IMR-90 (cell line): ENCODE results near the gene SFSWAP. TPM values are rescaled to one million over a fixed set of nuclear protein-coding genes. Genes with fewer than 3 reads are reported as not detected.

Experiments
- ATAC-seq: fragments of 200-7000 bp; cut with Tn5 transposase; 2 replicates; pipeline ENCODE4 v1.9.1; 2020; ENCODE audit warnings: low read depth, mild to moderate bottlenecking, moderate library complexity
- BruUV-seq: library from RNA; stranded (reverse); fragments of 400-500 nt; replicated peaks from 2 replicates; lab custom pipeline; 2021; lab: Mats Ljungman, UMichigan
- CTCF ChIA-PET: fragments of 300-600 bp; formaldehyde crosslinking; extraction: SDS; loops from one replicate; lab custom pipeline; 2021; ENCODE audit warnings: antibody characterized with exemption; lab: Yijun Ruan, JAX
- POLR2A ChIA-PET: fragments of 300-600 bp; sonication (Branson Sonifier 250); formaldehyde crosslinking; loops from one replicate; lab custom pipeline; 2022; ENCODE audit warnings: antibody characterized with exemption; ENCODE audit not compliant: unreplicated experiment; lab: Charles Lee
- DNase-seq: peaks from one replicate; pipeline ENCODE4 v3.0.0; 2013
- H2AFZ ChIP-seq: replicated peaks from 2 replicates; pipeline ENCODE3; 2013; ENCODE audit warnings: low read length, mild to moderate bottlenecking; ENCODE audit not compliant: poor library complexity
- H2AK5ac ChIP-seq: 2 replicates; pipeline ENCODE4 v1.6.1; 2013; ENCODE audit warnings: low read depth, low read length, inconsistent platforms
- H2AK9ac ChIP-seq: replicated peaks from 2 replicates; pipeline ENCODE3; 2013; ENCODE audit warnings: mild to moderate bottlenecking, low read depth, low read length, moderate library complexity; ENCODE audit not compliant: poor library complexity
- H2BK120ac ChIP-seq: 2 replicates; pipeline ENCODE4 v1.6.1; 2013; ENCODE audit warnings: low read depth, low read length, inconsistent platforms
- H2BK15ac ChIP-seq: 3 replicates; pipeline ENCODE4 v1.6.1; 2013; ENCODE audit warnings: low read depth, low read length, inconsistent platforms
- H2BK20ac ChIP-seq: 2 replicates; pipeline ENCODE4 v1.6.1; 2013; ENCODE audit warnings: low read depth, mild to moderate bottlenecking, inconsistent platforms, low read length, moderate library complexity
- H2BK5ac ChIP-seq: 2 replicates; pipeline ENCODE4 v1.6.1; 2013; ENCODE audit warnings: mild to moderate bottlenecking, low read depth, low read length, inconsistent platforms; ENCODE audit not compliant: poor library complexity, severe bottlenecking
- H3K14ac ChIP-seq: replicated peaks from 2 replicates; pipeline ENCODE4 v1.6.1; 2013; ENCODE audit warnings: low read depth, low read length, inconsistent platforms
- H3K18ac ChIP-seq: 2 replicates; pipeline ENCODE4 v1.6.1; 2013; ENCODE audit warnings: low read depth, low read length, control low read depth
- H3K23ac ChIP-seq: 2 replicates; pipeline ENCODE4 v1.6.1; 2013; ENCODE audit warnings: low read depth, low read length, inconsistent platforms
- H3K27ac ChIP-seq: 2 replicates; pipeline ENCODE4 v1.5.1; 2013; ENCODE audit warnings: mild to moderate bottlenecking, control low read depth, low read length; ENCODE audit not compliant: insufficient read depth
- H3K27me3 ChIP-seq: 2 replicates; pipeline ENCODE4 v1.6.1; 2013; ENCODE audit warnings: low read length; ENCODE audit not compliant: control insufficient read depth, insufficient read depth
- H3K36me3 ChIP-seq: 2 replicates; pipeline ENCODE4 v1.6.1; 2013; ENCODE audit warnings: low read length, mixed read lengths; ENCODE audit not compliant: control insufficient read depth, insufficient read depth
- H3K4ac ChIP-seq: 2 replicates; pipeline ENCODE4 v1.6.1; 2013; ENCODE audit warnings: low read depth, low read length, inconsistent platforms
- H3K4me1 ChIP-seq: 2 replicates; pipeline ENCODE4 v1.6.1; 2013; ENCODE audit warnings: low read length, mixed read lengths; ENCODE audit not compliant: control insufficient read depth, insufficient read depth
- H3K4me2 ChIP-seq: 2 replicates; pipeline ENCODE4 v1.6.1; 2013; ENCODE audit warnings: low read depth, mild to moderate bottlenecking, control low read depth, low read length, moderate library complexity
- H3K4me3 ChIP-seq: 2 replicates; pipeline ENCODE4 v1.5.1; 2013; ENCODE audit warnings: low read depth, mild to moderate bottlenecking, control low read depth, low read length, moderate library complexity; ENCODE audit not compliant: insufficient read depth
- H3K56ac ChIP-seq: 2 replicates; pipeline ENCODE4 v1.6.1; 2013; ENCODE audit warnings: low read length, inconsistent platforms; ENCODE audit not compliant: insufficient read depth; ENCODE audit errors: extremely low read depth
- H3K79me1 ChIP-seq, 2 experiments: 2 replicates each; pipeline ENCODE4 v1.6.1; 2013; ENCODE audit warnings: low read length in 2 of 2, inconsistent platforms in 1 of 2, low read depth in 1 of 2
- H3K9ac ChIP-seq: 2 replicates; pipeline ENCODE4 v1.6.1; 2013; ENCODE audit warnings: low read depth, low read length, control low read depth
- H3K9me1 ChIP-seq: 2 replicates; pipeline ENCODE4 v1.6.1; 2013; ENCODE audit warnings: low read length, inconsistent platforms; ENCODE audit not compliant: insufficient read depth
- H3K9me3 ChIP-seq: 2 replicates; pipeline ENCODE4 v1.6.1; 2013; ENCODE audit warnings: low read length; ENCODE audit not compliant: control insufficient read depth, insufficient read depth
- H4K20me1 ChIP-seq: 2 replicates; pipeline ENCODE4 v1.6.1; 2013; ENCODE audit warnings: low read length, inconsistent platforms; ENCODE audit not compliant: insufficient read depth
- H4K5ac ChIP-seq: 2 replicates; pipeline ENCODE4 v1.6.1; 2013; ENCODE audit warnings: mild to moderate bottlenecking, low read depth, low read length, control low read depth
- H4K8ac ChIP-seq, 2 experiments: 2 replicates each; pipeline ENCODE4 v1.6.1; 2013; ENCODE audit warnings: low read depth in 2 of 2, low read length in 2 of 2, control low read depth in 1 of 2, inconsistent platforms in 1 of 2
- H4K91ac ChIP-seq: 2 replicates; pipeline ENCODE4 v1.6.1; 2013; ENCODE audit warnings: low read depth, low read length, inconsistent platforms; ENCODE audit not compliant: insufficient read depth
- BHLHE40 ChIP-seq: fragments of 150-350 bp; IDR thresholded peaks from 2 replicates; pipeline ENCODE4 v1.6.1; 2016; ENCODE audit warnings: mild to moderate bottlenecking, low read depth, low read length
- CEBPB ChIP-seq: IDR thresholded peaks from 2 replicates; pipeline ENCODE4 v1.6.1; 2012; ENCODE audit warnings: low read depth, low read length, improper control_type of control experiment
- MAFK ChIP-seq: IDR thresholded peaks from 2 replicates; pipeline ENCODE4 v1.6.1; 2012; ENCODE audit warnings: low read depth, low read length, improper control_type of control experiment
- MXI1 ChIP-seq: IDR thresholded peaks from 2 replicates; pipeline ENCODE4 v1.6.1; 2012; ENCODE audit warnings: low read depth, mild to moderate bottlenecking, low read length, moderate library complexity, borderline replicate concordance
- NFE2L2 ChIP-seq: fragments of 150-350 bp; IDR thresholded peaks from 2 replicates; pipeline ENCODE4 v1.6.1; 2016; ENCODE audit warnings: low read depth, mild to moderate bottlenecking, low read length
- RAD21 ChIP-seq: IDR thresholded peaks from 2 replicates; pipeline ENCODE4 v1.6.1; 2012; ENCODE audit warnings: low read length, improper control_type of control experiment
- RCOR1 ChIP-seq: IDR thresholded peaks from 2 replicates; pipeline ENCODE4 v1.6.1; 2012; ENCODE audit warnings: mild to moderate bottlenecking, low read length, improper control_type of control experiment; ENCODE audit not compliant: insufficient replicate concordance
- RFX5 ChIP-seq: IDR thresholded peaks from 2 replicates; pipeline ENCODE4 v1.8.0; 2012; ENCODE audit warnings: low read depth, mild to moderate bottlenecking, low read length, moderate library complexity
- WGBS, 2 experiments: methylation state at CpG; one replicate each; pipeline versions ENCODE4 v1.1.5 to v1.1.7; 2013; ENCODE audit warnings: missing lambda C conversion rate in 2 of 2; ENCODE audit not compliant: insufficient read length in 1 of 2; ENCODE audit errors: extremely low coverage in 2 of 2; 5-methylcytosine and 5-hydroxymethylcytosine counted together
- dilution Hi-C: fragments of 300-500 bp; cut with HindIII; formaldehyde crosslinking; loops from one replicate; pipeline ENCODE4 v1.14.3; 2018; ENCODE audit warnings: low sequenced_read_pairs; ENCODE audit not compliant: unreplicated experiment
- in situ Hi-C: fragments of 300-500 bp; cut with MboI; formaldehyde crosslinking; loops from 3 replicates; pipeline ENCODE4 v1.14.3; 2019; ENCODE audit warnings: low sequenced_read_pairs, inconsistent platforms, mixed read lengths
- intact Hi-C: fragments of 100-400 bp; cut with micrococcal nuclease; formaldehyde crosslinking; loops from 2 replicates; pipeline ENCODE4 v1.10.0; 2022
- polyA plus RNA-seq, 3 experiments: library from polyadenylated mRNA; depleted of rRNA; stranded (reverse); fragments of >200 nt; gene quantifications; 2 replicates each; pipeline ENCODE4 v1.2.3, GENCODE V29; 2012; ENCODE audit warnings: low replicate concordance in 1 of 3
- total RNA-seq: library from RNA; depleted of rRNA; stranded (reverse); fragments of >200 nt; gene quantifications from 2 replicates; pipeline ENCODE4 v1.2.3, GENCODE V29; 2012
- TF ChIP-seq, protein P1 (sequence below): conservative IDR thresholded peaks from 2 replicates; pipeline ENCODE4 v1.5.1; 2012; ENCODE audit warnings: mild to moderate bottlenecking, low read depth, low read length, improper control_type of control experiment

SFSWAP gene
- total and polyA plus RNA-seq, 2 of the 4 experiments (the other 2 are of a cell fraction) = 19.7 to 22.4 TPM

DNA sequence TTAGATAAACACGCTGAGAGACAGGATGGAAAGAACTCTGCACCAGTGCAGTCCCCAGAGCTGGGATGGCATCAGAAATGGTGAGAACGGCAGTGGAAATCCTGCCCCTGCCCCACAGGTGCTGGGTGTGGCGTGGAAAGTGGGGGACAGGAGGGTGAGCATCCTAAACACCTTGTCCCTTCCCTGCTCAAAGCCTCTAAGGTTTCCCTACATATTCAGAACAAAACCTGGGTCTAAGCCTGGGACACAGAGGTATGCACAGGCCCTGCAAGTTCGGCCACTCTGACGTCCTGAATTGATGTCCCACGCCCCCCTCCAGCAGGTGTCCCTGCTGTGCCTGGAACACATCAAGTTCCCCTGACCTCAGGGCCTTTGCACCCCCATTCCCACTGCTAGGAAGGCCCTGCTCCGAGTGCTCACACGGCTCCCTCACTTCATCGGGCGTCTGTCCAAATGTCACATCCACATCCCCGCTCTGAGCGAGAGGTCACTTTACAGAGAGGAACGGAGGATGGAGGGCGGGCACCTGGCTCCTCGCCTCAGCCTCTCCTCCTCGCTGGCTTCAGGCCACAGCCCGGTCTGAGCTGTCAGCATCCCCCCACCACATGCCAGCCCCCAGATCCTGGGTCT lies 38.5 kb upstream of the SFSWAP start:
- Histone ChIP-seq H3K9me1 (no peaks in the 10 kb centered on the region), H3K56ac (no peak overlapping the region), H3K9me3 (no peaks in the 10 kb centered on the region), H2BK20ac (no peak overlapping the region), H3K27me3 (peaks cover 4% of the 10 kb centered on the region; the same call in 1 of the 2 replicates), H3K4me3 (no peak overlapping the region), H3K18ac (no peak overlapping the region), H2BK15ac (no peak overlapping the region), H3K36me3 (no peaks in the 10 kb centered on the region), H4K20me1 (no peaks in the 10 kb centered on the region), H2AK5ac (no peak overlapping the region), H3K4me1 (no peaks in the 10 kb centered on the region), H3K4ac (no peak overlapping the region), H3K27ac (no peak overlapping the region), H3K4me2 (no peak overlapping the region), H2BK120ac (no peak overlapping the region), H3K9ac (no peak overlapping the region), H3K14ac (no peak overlapping the region), H2AK9ac (no peak overlapping the region), H4K91ac (no peak overlapping the region), H3K23ac (no peak overlapping the region), H3K79me1 (no peaks in the 10 kb centered on the region), H2AFZ (no peak overlapping the region), H4K8ac (no peak overlapping the region), H4K5ac (no peak overlapping the region), H2BK5ac (no peak overlapping the region)
- no peak for ATAC-seq
- no peak for DNase-seq
- dilution Hi-C loops = no loop called here
- TF ChIP-seq MXI1 (no peak), RCOR1 (no peak), MAFK (no peak), RFX5 (no peak), BHLHE40 (no peak), RAD21 (no peak), CEBPB (no peak), NFE2L2 (no peak)
- TF ChIP-seq, protein P1, sequence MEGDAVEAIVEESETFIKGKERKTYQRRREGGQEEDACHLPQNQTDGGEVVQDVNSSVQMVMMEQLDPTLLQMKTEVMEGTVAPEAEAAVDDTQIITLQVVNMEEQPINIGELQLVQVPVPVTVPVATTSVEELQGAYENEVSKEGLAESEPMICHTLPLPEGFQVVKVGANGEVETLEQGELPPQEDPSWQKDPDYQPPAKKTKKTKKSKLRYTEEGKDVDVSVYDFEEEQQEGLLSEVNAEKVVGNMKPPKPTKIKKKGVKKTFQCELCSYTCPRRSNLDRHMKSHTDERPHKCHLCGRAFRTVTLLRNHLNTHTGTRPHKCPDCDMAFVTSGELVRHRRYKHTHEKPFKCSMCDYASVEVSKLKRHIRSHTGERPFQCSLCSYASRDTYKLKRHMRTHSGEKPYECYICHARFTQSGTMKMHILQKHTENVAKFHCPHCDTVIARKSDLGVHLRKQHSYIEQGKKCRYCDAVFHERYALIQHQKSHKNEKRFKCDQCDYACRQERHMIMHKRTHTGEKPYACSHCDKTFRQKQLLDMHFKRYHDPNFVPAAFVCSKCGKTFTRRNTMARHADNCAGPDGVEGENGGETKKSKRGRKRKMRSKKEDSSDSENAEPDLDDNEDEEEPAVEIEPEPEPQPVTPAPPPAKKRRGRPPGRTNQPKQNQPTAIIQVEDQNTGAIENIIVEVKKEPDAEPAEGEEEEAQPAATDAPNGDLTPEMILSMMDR = no peak
- ChIA-PET CTCF (no interaction called here), POLR2A (no interaction called here)
- no TSS peak for BruUV-seq
- WGBS, 2 experiments = 38% methylated on average over 2 of the region's 17 CpGs; no CpG with 5 or more reads in 1 of the 2 experiments
- in situ Hi-C loops = no loop called here
- intact Hi-C loops = no loop called here
